ENCODE results near the gene DES. TPM values are rescaled to one million over a fixed set of nuclear protein-coding genes. Genes with fewer than 3 reads are reported as not detected.

DES gene
- total RNA-seq, 1 experiment from 2014 or later: 4.2 TPM

DNA sequence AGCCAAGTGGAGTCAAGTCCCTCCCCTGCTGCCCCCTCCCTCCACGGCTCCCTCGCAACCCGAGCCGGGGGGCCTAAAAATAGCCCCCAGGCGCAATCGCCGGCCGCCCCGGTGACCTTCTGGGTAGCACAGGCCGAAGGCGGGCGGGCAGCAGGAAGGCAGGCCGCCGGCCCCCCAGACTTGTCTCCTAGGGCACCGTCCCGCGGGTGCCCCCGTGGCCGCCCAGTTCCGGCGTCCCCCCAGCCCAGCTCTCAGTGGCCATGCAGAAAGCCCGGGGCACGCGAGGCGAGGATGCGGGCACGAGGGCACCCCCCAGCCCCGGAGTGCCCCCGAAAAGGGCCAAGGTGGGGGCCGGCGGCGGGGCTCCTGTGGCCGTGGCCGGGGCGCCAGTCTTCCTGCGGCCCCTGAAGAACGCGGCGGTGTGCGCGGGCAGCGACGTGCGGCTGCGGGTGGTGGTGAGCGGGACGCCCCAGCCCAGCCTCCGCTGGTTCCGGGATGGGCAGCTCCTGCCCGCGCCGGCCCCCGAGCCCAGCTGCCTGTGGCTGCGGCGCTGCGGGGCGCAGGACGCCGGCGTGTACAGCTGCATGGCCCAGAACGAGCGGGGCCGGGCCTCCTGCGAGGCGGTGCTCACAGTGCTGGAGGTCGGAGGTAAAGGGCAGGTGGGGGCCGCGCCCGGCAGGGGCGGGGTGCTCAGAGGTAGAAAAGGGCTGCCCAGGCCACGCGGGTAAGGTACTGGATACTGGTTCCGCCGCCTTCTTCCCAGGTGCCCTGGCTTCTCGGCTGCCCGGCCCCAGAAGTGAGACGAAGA lies 16.7 kb downstream of the DES start, which contains the start of gene SPEG:
TSS of gene SPEG (plus strand) at position 126 of the 808 bp plus-strand sequence. CDS start at position 261, 135 bp downstream.
- no peaks in the 10 kb centered on the region for H3K79me2 ChIP-seq (ENCODE audit: insufficient read depth, low read length)
- no peaks in the 10 kb centered on the region for H3K27me3 ChIP-seq (ENCODE audit: insufficient read depth, low read length)
- ChIA-PET CTCF (interaction anchor here (1.5 kb wide), 1 partner anchor 18 kb away, joined by 17 read pairs; no protein-coding TSS in a partner anchor), RAD21 (ENCODE audit: low non-redundant PET in 1 of 2, low total read pairs in 2 of 2, uncharacterized antibody in 2 of 2, unreplicated experiment in 2 of 2) (no interaction called here), POLR2A (interaction anchor here (0.5 kb wide), 1 partner anchor 87 kb away, joined by 3 read pairs; no protein-coding TSS in a partner anchor)
- H3K4me2 ChIP-seq (ENCODE audit: low read length): peak within 1 kb of the TSS; percentile 41
- H3K9me3 ChIP-seq (ENCODE audit: control insufficient read depth in 1 of 2, insufficient read depth in 1 of 2, low read depth in 1 of 2, low read length in 2 of 2): no peaks in the 10 kb centered on the region
- H3K9ac ChIP-seq (ENCODE audit: low read length): no peak within 1 kb of the TSS
- no peaks in the 10 kb centered on the region for H4K20me1 ChIP-seq (ENCODE audit: insufficient read depth)
- H3K27ac ChIP-seq (ENCODE audit: low read depth, low read length): peak within 1 kb of the TSS; percentile 35; the same call in 1 of the 2 replicates
- intact Hi-C loops (cut with micrococcal nuclease): loop anchor here (2.0 kb wide), 1 partner anchor 32 kb away; no protein-coding TSS in a partner anchor
- no peak within 1 kb of the TSS for H3K4me3 ChIP-seq (replicated peaks in 1 of 2; ENCODE audit: low read depth in 1 of 2, low read length in 2 of 2)
- DNase-seq (ENCODE audit: low read depth, low spot score): no peak
- no peak for TF ChIP-seq YY1 (IDR thresholded peaks at IDR 0.05; ENCODE audit: extremely low read depth, insufficient replicate concordance, low read depth, low read length)
- TF ChIP-seq SIN3A (IDR thresholded peaks at IDR 0.05; ENCODE audit: low read depth): no peak
- TF ChIP-seq SRF (IDR thresholded peaks at IDR 0.05; ENCODE audit: low read depth): no peak
- no peak for TF ChIP-seq SP1 (IDR thresholded peaks at IDR 0.05; ENCODE audit: low read depth)
- no peak for TF ChIP-seq ZFX (IDR thresholded peaks at IDR 0.05)
- TF ChIP-seq, protein P1, sequence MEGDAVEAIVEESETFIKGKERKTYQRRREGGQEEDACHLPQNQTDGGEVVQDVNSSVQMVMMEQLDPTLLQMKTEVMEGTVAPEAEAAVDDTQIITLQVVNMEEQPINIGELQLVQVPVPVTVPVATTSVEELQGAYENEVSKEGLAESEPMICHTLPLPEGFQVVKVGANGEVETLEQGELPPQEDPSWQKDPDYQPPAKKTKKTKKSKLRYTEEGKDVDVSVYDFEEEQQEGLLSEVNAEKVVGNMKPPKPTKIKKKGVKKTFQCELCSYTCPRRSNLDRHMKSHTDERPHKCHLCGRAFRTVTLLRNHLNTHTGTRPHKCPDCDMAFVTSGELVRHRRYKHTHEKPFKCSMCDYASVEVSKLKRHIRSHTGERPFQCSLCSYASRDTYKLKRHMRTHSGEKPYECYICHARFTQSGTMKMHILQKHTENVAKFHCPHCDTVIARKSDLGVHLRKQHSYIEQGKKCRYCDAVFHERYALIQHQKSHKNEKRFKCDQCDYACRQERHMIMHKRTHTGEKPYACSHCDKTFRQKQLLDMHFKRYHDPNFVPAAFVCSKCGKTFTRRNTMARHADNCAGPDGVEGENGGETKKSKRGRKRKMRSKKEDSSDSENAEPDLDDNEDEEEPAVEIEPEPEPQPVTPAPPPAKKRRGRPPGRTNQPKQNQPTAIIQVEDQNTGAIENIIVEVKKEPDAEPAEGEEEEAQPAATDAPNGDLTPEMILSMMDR (IDR thresholded peaks at IDR 0.05 in 2 of 3, conservative IDR thresholded peaks at IDR 0.05 in 1 of 3; ENCODE audit: borderline replicate concordance in 1 of 3, insufficient read depth in 1 of 3, low read depth in 2 of 3, low read length in 2 of 3): no peak
- TF ChIP-seq EGR1 (IDR thresholded peaks at IDR 0.05; ENCODE audit: low read depth): no peak
- TF ChIP-seq EZH2 (IDR thresholded peaks at IDR 0.05): no peak
- no peak for TF ChIP-seq TCF7L2 (IDR thresholded peaks at IDR 0.05; ENCODE audit: borderline replicate concordance, extremely low read depth, insufficient read depth, insufficient read length)
- TF ChIP-seq EZH2phosphoT487 (IDR thresholded peaks at IDR 0.05; ENCODE audit: borderline replicate concordance): no peak
- TF ChIP-seq MAX (IDR thresholded peaks at IDR 0.05): no peak
- H3K9me2 ChIP-seq (ENCODE audit: insufficient read depth): no peaks in the 10 kb centered on the region
- ATAC-seq: no peak
- H3K36me3 ChIP-seq (ENCODE audit: control insufficient read depth in 1 of 2, insufficient read depth in 2 of 2, low read length in 2 of 2): no peaks in the 10 kb centered on the region
- no TSS peak for BruUV-seq (replicated peaks)
- peak within 1 kb of the TSS; percentile 99 for H2AFZ ChIP-seq (ENCODE audit: low read depth, low read length, poor library complexity, severe bottlenecking)
- peaks cover 6 to 19% of the 10 kb centered on the region in 2 experiments for H3K4me1 ChIP-seq (ENCODE audit: control insufficient read depth in 1 of 2, insufficient read depth in 2 of 2, low read length in 2 of 2)

Measured in HCT116 (cell line).